IPS DF 6.9 (cell line): ENCODE data around the gene SRSF12.

Source experiments
- DNase-seq: peaks from one replicate; pipeline ENCODE4 v3.0.0-alpha.2; 2013; ENCODE audit warnings: low read depth, low spot score
- H3K27ac ChIP-seq: one replicate; pipeline ENCODE4 v1.5.1; 2013; ENCODE audit warnings: low read length, control low read depth
- H3K27me3 ChIP-seq: 2 replicates; pipeline ENCODE4 v1.6.1; 2013; ENCODE audit warnings: mild to moderate bottlenecking, low read length; ENCODE audit not compliant: control insufficient read depth, insufficient read depth
- H3K36me3 ChIP-seq: 2 replicates; pipeline ENCODE4 v1.6.1; 2013; ENCODE audit warnings: low read length; ENCODE audit not compliant: control insufficient read depth, insufficient read depth
- H3K4me1 ChIP-seq: 2 replicates; pipeline ENCODE4 v1.6.1; 2013; ENCODE audit warnings: low read length; ENCODE audit not compliant: control insufficient read depth, insufficient read depth
- H3K4me3 ChIP-seq: 2 replicates; pipeline ENCODE4 v1.5.1; 2013; ENCODE audit warnings: mild to moderate bottlenecking, low read length
- H3K9me3 ChIP-seq: 2 replicates; pipeline ENCODE4 v1.6.1; 2013; ENCODE audit warnings: low read length, inconsistent platforms; ENCODE audit not compliant: control insufficient read depth, insufficient read depth
- WGBS: extraction: QIAGEN DNeasy Blood & Tissue Kit; methylation state at CpG from one replicate; pipeline ENCODE4 v1.1.7; 2013; ENCODE audit warnings: mixed read lengths, missing lambda C conversion rate; ENCODE audit not compliant: insufficient read length, insufficient coverage; 5-methylcytosine and 5-hydroxymethylcytosine counted together

SRSF12 gene

GRCh38 chr6:89085409-89086205, 32.3 kb downstream of the SRSF12 start:
- no peak overlapping the region for H3K27ac ChIP-seq
- no CpG with 5 or more reads among the region's 12 CpGs for WGBS
- H3K4me1 ChIP-seq: peaks cover 1% of the 10 kb centered on the region; the same call in 1 of the 2 replicates
- H3K27me3 ChIP-seq: no peaks in the 10 kb centered on the region
- no peak for DNase-seq
- no peaks in the 10 kb centered on the region for H3K9me3 ChIP-seq
- H3K4me3 ChIP-seq: no peak overlapping the region
- H3K36me3 ChIP-seq: no peaks in the 10 kb centered on the region; the same call in 1 of the 2 replicates

GRCh38 chr6:89084954-89085353, 32.9 kb downstream of the SRSF12 start:
- peaks cover 1% of the 10 kb centered on the region; the same call in 1 of the 2 replicates for H3K4me1 ChIP-seq
- no CpG with 5 or more reads among the region's 3 CpGs for WGBS
- H3K36me3 ChIP-seq: no peaks in the 10 kb centered on the region; the same call in 1 of the 2 replicates
- H3K27me3 ChIP-seq: no peaks in the 10 kb centered on the region
- H3K27ac ChIP-seq: no peak overlapping the region
- H3K9me3 ChIP-seq: no peaks in the 10 kb centered on the region
- no peak overlapping the region for H3K4me3 ChIP-seq
- DNase-seq: no peak

GRCh38 chr6:89084542-89084941, 33.3 kb downstream of the SRSF12 start:
- Histone ChIP-seq H3K4me1 (peaks cover 1% of the 10 kb centered on the region; the same call in 1 of the 2 replicates), H3K27me3 (no peaks in the 10 kb centered on the region), H3K36me3 (no peaks in the 10 kb centered on the region; the same call in 1 of the 2 replicates), H3K27ac (no peak overlapping the region), H3K9me3 (no peaks in the 10 kb centered on the region), H3K4me3 (no peak overlapping the region)
- DNase-seq: no peak

GRCh38 chr6:89082486-89082891, 35.4 kb downstream of the SRSF12 start:
- WGBS: no CpG with 5 or more reads among the region's 9 CpGs
- no peak overlapping the region for H3K27ac ChIP-seq
- DNase-seq: no peak

GRCh38 chr6:89081423-89082322, 36.2 kb downstream of the SRSF12 start:
- peak; percentile 58 for DNase-seq
- H3K4me1 ChIP-seq: peaks cover 1% of the 10 kb centered on the region; the same call in 1 of the 2 replicates
- no peak overlapping the region for H3K27ac ChIP-seq
- no peaks in the 10 kb centered on the region; the same call in 1 of the 2 replicates for H3K36me3 ChIP-seq
- H3K9me3 ChIP-seq: no peaks in the 10 kb centered on the region
- no peaks in the 10 kb centered on the region for H3K27me3 ChIP-seq
- peak overlapping the region; percentile 60 for H3K4me3 ChIP-seq
- WGBS: no CpG with 5 or more reads among the region's 69 CpGs

More at GRCh38 chr6:89082486-89082891, 35.4 kb downstream of the SRSF12 start:
- peaks cover 1% of the 10 kb centered on the region; the same call in 1 of the 2 replicates for H3K4me1 ChIP-seq
- H3K4me3 ChIP-seq: peak overlapping the region; percentile 57; the same call in 1 of the 2 replicates
- H3K36me3 ChIP-seq: no peaks in the 10 kb centered on the region; the same call in 1 of the 2 replicates
- H3K27me3 ChIP-seq: no peaks in the 10 kb centered on the region
- H3K9me3 ChIP-seq: no peaks in the 10 kb centered on the region

GRCh38 chr6:89081129-89081422, 36.8 kb downstream of the SRSF12 start:
- Histone ChIP-seq H3K4me1 (peaks cover 1% of the 10 kb centered on the region; the same call in 1 of the 2 replicates), H3K4me3 (peak overlapping the region; percentile 60), H3K9me3 (no peaks in the 10 kb centered on the region), H3K36me3 (no peaks in the 10 kb centered on the region; the same call in 1 of the 2 replicates), H3K27me3 (no peaks in the 10 kb centered on the region), H3K27ac (no peak overlapping the region)
- no peak for DNase-seq
- no CpG with 5 or more reads among the region's 36 CpGs for WGBS

- Histone ChIP-seq H3K4me3 (peak within 1 kb of the TSS; percentile 60), H3K9me3 (no peaks in the 10 kb centered on the region), H3K36me3 (no peaks in the 10 kb centered on the region; the same call in 1 of the 2 replicates), H3K27me3 (no peaks in the 10 kb centered on the region), H3K4me1 (peaks cover 1% of the 10 kb centered on the region; the same call in 1 of the 2 replicates), H3K27ac (no peak within 1 kb of the TSS)
- no CpG with 5 or more reads among the region's 63 CpGs for WGBS
- peak; percentile 100 for DNase-seq
Measured at GRCh38 chr6:89080281-89081128, 37.4 kb downstream of the SRSF12 start, which contains the start of gene PNRC1. Gene PNRC1 (plus strand): TSS chr6:89080751. CDS start chr6:89080895, 144 bp downstream.

- H3K36me3 ChIP-seq: no peaks in the 10 kb centered on the region; the same call in 1 of the 2 replicates
- H3K27me3 ChIP-seq: no peaks in the 10 kb centered on the region
- no peak overlapping the region for H3K27ac ChIP-seq
- whole genome bisulfite sequencing: no CpG with 5 or more reads among the region's 20 CpGs
- no peak for DNase-seq
- H3K4me3 ChIP-seq: peak overlapping the region; percentile 29; the same call in 1 of the 2 replicates
- H3K9me3 ChIP-seq: no peaks in the 10 kb centered on the region
- H3K4me1 ChIP-seq: no peaks in the 10 kb centered on the region
Measured at GRCh38 chr6:89079511-89080234, 38.2 kb downstream of the SRSF12 start.

DNA sequence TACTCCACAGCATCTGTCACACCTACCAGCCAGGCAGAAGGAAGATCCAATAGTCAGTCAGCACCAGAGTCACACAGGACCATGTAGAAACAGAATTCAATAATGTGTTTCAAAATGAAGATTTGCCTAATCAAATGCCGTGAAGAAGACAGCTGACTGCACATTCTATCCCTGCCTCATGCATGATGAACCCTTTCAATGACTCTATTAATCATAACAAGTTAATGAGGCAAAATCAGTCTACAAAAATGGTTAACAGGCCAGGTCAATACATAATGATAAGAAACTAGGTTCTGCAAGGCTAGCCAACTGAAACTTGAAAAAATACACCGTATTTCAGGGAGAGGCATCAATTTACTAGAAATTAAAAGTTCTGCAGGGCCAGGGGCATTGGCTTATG, 44.0 kb downstream of the SRSF12 start:
- Histone ChIP-seq H3K36me3 (no peaks in the 10 kb centered on the region), H3K27me3 (no peaks in the 10 kb centered on the region), H3K4me3 (no peak overlapping the region), H3K9me3 (no peaks in the 10 kb centered on the region), H3K27ac (no peak overlapping the region), H3K4me1 (no peaks in the 10 kb centered on the region)
- DNase-seq: no peak
- no CpG with 5 or more reads among the region's 2 CpGs for WGBS
